ENCODE data around the gene GRIK3.

DNA sequence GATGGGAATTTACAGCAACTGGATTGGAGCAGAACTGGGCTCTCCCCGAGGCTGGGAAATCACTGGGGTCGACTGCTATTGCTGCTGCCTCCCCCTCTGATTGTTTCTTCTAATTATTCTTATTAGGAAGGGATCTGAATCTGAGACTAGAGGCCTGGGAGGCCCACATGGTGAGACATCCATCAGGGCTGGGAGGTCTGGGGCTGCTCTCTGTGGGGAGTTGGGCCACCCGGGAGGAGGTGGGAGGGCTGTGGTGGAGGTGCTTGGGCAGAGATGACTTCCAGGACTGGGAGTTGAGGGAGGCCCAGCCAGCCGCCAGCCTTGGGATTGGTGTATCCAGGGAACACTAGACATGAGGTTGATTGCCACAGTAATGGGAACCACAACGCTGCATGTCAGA lies 247.9 kb downstream of the GRIK3 start:
- TF ChIP-seq, protein P1, sequence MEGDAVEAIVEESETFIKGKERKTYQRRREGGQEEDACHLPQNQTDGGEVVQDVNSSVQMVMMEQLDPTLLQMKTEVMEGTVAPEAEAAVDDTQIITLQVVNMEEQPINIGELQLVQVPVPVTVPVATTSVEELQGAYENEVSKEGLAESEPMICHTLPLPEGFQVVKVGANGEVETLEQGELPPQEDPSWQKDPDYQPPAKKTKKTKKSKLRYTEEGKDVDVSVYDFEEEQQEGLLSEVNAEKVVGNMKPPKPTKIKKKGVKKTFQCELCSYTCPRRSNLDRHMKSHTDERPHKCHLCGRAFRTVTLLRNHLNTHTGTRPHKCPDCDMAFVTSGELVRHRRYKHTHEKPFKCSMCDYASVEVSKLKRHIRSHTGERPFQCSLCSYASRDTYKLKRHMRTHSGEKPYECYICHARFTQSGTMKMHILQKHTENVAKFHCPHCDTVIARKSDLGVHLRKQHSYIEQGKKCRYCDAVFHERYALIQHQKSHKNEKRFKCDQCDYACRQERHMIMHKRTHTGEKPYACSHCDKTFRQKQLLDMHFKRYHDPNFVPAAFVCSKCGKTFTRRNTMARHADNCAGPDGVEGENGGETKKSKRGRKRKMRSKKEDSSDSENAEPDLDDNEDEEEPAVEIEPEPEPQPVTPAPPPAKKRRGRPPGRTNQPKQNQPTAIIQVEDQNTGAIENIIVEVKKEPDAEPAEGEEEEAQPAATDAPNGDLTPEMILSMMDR (conservative IDR thresholded peaks at IDR 0.05 in 1 of 2, IDR thresholded peaks at IDR 0.05 in 1 of 2; ENCODE audit: extremely low read depth in 1 of 2, insufficient read depth in 1 of 2, low read depth in 1 of 2, low read length in 2 of 2) = no peak
- TF ChIP-seq EZH2 (IDR thresholded peaks at IDR 0.05; ENCODE audit: borderline replicate concordance, low read length) = no peak
